ENCODE measurements around the gene DLG2.

The DLG2 gene

GRCh38 chr11:84412862-84413261 is 1214.3 kb downstream of the DLG2 start:
- no peak for DNase-seq (ENCODE audit: low read depth in 2 of 3, low spot score in 1 of 3)

GRCh38 chr11:84408946-84409411 is 1218.2 kb downstream of the DLG2 start:
- no peak for DNase-seq (ENCODE audit: low read depth in 2 of 3, low spot score in 1 of 3)

GRCh38 chr11:84407091-84407490 is 1220.1 kb downstream of the DLG2 start:
- DNase-seq (ENCODE audit: low read depth in 2 of 3, low spot score in 1 of 3) = no peak

- no peak for DNase-seq (ENCODE audit: low read depth in 2 of 3, low spot score in 1 of 3)
Measured at GRCh38 chr11:84398017-84398626, 1229.0 kb downstream of the DLG2 start.

GRCh38 chr11:84396521-84396920 is 1230.6 kb downstream of the DLG2 start:
- no peak for DNase-seq (ENCODE audit: low read depth in 2 of 3, low spot score in 1 of 3)

GRCh38 chr11:84390441-84391078 is 1236.6 kb downstream of the DLG2 start:
- no peak for DNase-seq (ENCODE audit: low read depth in 2 of 3, low spot score in 1 of 3)

GRCh38 chr11:84389696-84390095 is 1237.4 kb downstream of the DLG2 start:
- no peak for DNase-seq (ENCODE audit: low read depth in 2 of 3, low spot score in 1 of 3)

- peak; percentile 1 to 24 (median 7) for DNase-seq (ENCODE audit: low read depth in 2 of 3, low spot score in 1 of 3)
Measured at GRCh38 chr11:84384731-84385130, 1242.4 kb downstream of the DLG2 start.

GRCh38 chr11:84383576-84383975 is 1243.6 kb downstream of the DLG2 start:
- DNase-seq (ENCODE audit: low read depth in 2 of 3, low spot score in 1 of 3) = no peak

GRCh38 chr11:84381666-84382065 is 1245.5 kb downstream of the DLG2 start:
- DNase-seq (ENCODE audit: low read depth in 2 of 3, low spot score in 1 of 3) = no peak

GRCh38 chr11:84372381-84372950 is 1254.7 kb downstream of the DLG2 start:
- DNase-seq (ENCODE audit: low read depth in 2 of 3, low spot score in 1 of 3) = no peak

- no peak for DNase-seq (ENCODE audit: low read depth in 2 of 3, low spot score in 1 of 3)
Measured at GRCh38 chr11:84358034-84358433, 1269.1 kb downstream of the DLG2 start.

GRCh38 chr11:84355911-84356310 is 1271.2 kb downstream of the DLG2 start:
- no peak for DNase-seq (ENCODE audit: low read depth in 2 of 3, low spot score in 1 of 3)

GRCh38 chr11:84345597-84345996 is 1281.5 kb downstream of the DLG2 start:
- no peak for DNase-seq (ENCODE audit: low read depth in 2 of 3, low spot score in 1 of 3)

- no peak for DNase-seq (ENCODE audit: low read depth in 2 of 3, low spot score in 1 of 3)
Measured at GRCh38 chr11:84345027-84345426, 1282.1 kb downstream of the DLG2 start.

- DNase-seq (ENCODE audit: low read depth in 2 of 3, low spot score in 1 of 3) = no peak
Measured at GRCh38 chr11:84339796-84340195, 1287.3 kb downstream of the DLG2 start.

GRCh38 chr11:84333221-84333620 is 1293.9 kb downstream of the DLG2 start:
- DNase-seq (ENCODE audit: low read depth in 2 of 3, low spot score in 1 of 3) = no peak

- DNase-seq (ENCODE audit: low read depth in 2 of 3, low spot score in 1 of 3) = no peak
Measured at GRCh38 chr11:84322211-84322610, 1304.9 kb downstream of the DLG2 start.

GRCh38 chr11:84319863-84320262 is 1307.3 kb downstream of the DLG2 start:
- DNase-seq (ENCODE audit: low read depth in 2 of 3, low spot score in 1 of 3) = no peak

GRCh38 chr11:84316866-84317555 is 1310.1 kb downstream of the DLG2 start:
- DNase-seq (ENCODE audit: low read depth in 2 of 3, low spot score in 1 of 3) = no peak

GRCh38 chr11:84313830-84314359 is 1313.2 kb downstream of the DLG2 start:
- DNase-seq (ENCODE audit: low read depth in 2 of 3, low spot score in 1 of 3) = no peak

- no peak for DNase-seq (ENCODE audit: low read depth in 2 of 3, low spot score in 1 of 3)
Measured at GRCh38 chr11:84310268-84310667, 1316.9 kb downstream of the DLG2 start.

Data from stimulated activated CD4-positive, alpha-beta T cell treated with anti-CD3 and anti-CD28 coated beads, Interleukin-12 subunit alpha, Interleukin-12 subunit beta, amount 100 ng/mL, for 48 hours (primary cell).